ENCODE data around the gene RBBP9. TPM values are rescaled to one million over a fixed set of nuclear protein-coding genes. Genes with fewer than 3 reads are reported as not detected.
"Not testable (repeated sequence)": the region's sequence is repeated elsewhere in the genome, so short reads cannot be mapped to it uniquely, and the experiment has no call there.

RBBP9 gene
- total RNA-seq, 1 donor from 2014 or later: 6.8 TPM

- Histone ChIP-seq H3K9me3 (no peaks in the 10 kb centered on the region), H3K27me3 (no peaks in the 10 kb centered on the region), H3K4me3 (no peak overlapping the region), H3K36me3 (peaks cover 75 to 82% of the 10 kb centered on the region in 2 donors), H3K27ac (no peak overlapping the region), H3K4me1 (no peaks in the 10 kb centered on the region)
- DNase-seq (ENCODE audit: low spot score in 2 of 2): no peak
- intact Hi-C loops (cut with DNase I): no loop called here
- TF ChIP-seq CTCF (IDR thresholded peaks at IDR 0.05): no peak
These were observed 30.3 kb upstream of the RBBP9 start for GRCh38 chr20:18527339-18527738.

GRCh38 chr20:18526761-18527160 is 29.7 kb upstream of the RBBP9 start:
- H3K4me3 ChIP-seq; H3K27me3 ChIP-seq; H3K9me3 ChIP-seq; DNase-seq (ENCODE audit: low spot score in 2 of 2); H3K4me1 ChIP-seq; H3K27ac ChIP-seq; intact Hi-C loops (cut with DNase I): not testable (repeated sequence)
- H3K36me3 ChIP-seq: peaks cover 71 to 76% of the 10 kb centered on the region in 2 donors

- intact Hi-C loops (cut with DNase I): no loop called here
- no peaks in the 10 kb centered on the region for H3K9me3 ChIP-seq
- no peak overlapping the region for H3K27ac ChIP-seq
- DNase-seq (ENCODE audit: low spot score in 2 of 2): no peak
- H3K36me3 ChIP-seq: peaks cover 50 to 62% of the 10 kb centered on the region in 2 donors
- no peaks in the 10 kb centered on the region for H3K4me1 ChIP-seq
- no peak overlapping the region for H3K4me3 ChIP-seq
- no peak for TF ChIP-seq CTCF (IDR thresholded peaks at IDR 0.05)
- H3K27me3 ChIP-seq: no peaks in the 10 kb centered on the region
These were observed 27.6 kb upstream of the RBBP9 start for GRCh38 chr20:18524646-18525045.

- no peak for TF ChIP-seq CTCF (IDR thresholded peaks at IDR 0.05)
- intact Hi-C loops (cut with DNase I): no loop called here
- Histone ChIP-seq H3K4me3 (no peak overlapping the region), H3K9me3 (no peaks in the 10 kb centered on the region), H3K36me3 (peaks cover 39 to 46% of the 10 kb centered on the region in 2 donors), H3K4me1 (no peaks in the 10 kb centered on the region), H3K27ac (no peak overlapping the region), H3K27me3 (no peaks in the 10 kb centered on the region)
- DNase-seq (ENCODE audit: low spot score in 2 of 2): no peak
These were observed 26.0 kb upstream of the RBBP9 start for GRCh38 chr20:18523066-18523465.

GRCh38 chr20:18522066-18522465 is 25.0 kb upstream of the RBBP9 start:
- DNase-seq (ENCODE audit: low spot score in 2 of 2); H3K27me3 ChIP-seq; H3K4me3 ChIP-seq; H3K27ac ChIP-seq; H3K9me3 ChIP-seq; H3K4me1 ChIP-seq; intact Hi-C loops (cut with DNase I): not testable (repeated sequence)
- H3K36me3 ChIP-seq: peaks cover 30 to 40% of the 10 kb centered on the region in 2 donors

GRCh38 chr20:18515973-18516372 is 18.9 kb upstream of the RBBP9 start:
- DNase-seq (ENCODE audit: low spot score in 2 of 2): no peak
- intact Hi-C loops (cut with DNase I): no loop called here
- Histone ChIP-seq H3K27ac (no peak overlapping the region), H3K4me1 (no peaks in the 10 kb centered on the region), H3K36me3 (peaks cover 4 to 56% of the 10 kb centered on the region in 2 donors), H3K27me3 (no peaks in the 10 kb centered on the region), H3K9me3 (no peaks in the 10 kb centered on the region), H3K4me3 (no peak overlapping the region)
- no peak for TF ChIP-seq CTCF (IDR thresholded peaks at IDR 0.05)

- H3K4me1 ChIP-seq: no peaks in the 10 kb centered on the region
- no peak overlapping the region for H3K4me3 ChIP-seq
- peaks cover 4 to 54% of the 10 kb centered on the region in 2 donors for H3K36me3 ChIP-seq
- TF ChIP-seq CTCF (IDR thresholded peaks at IDR 0.05): no peak
- no peak overlapping the region for H3K27ac ChIP-seq
- DNase-seq (ENCODE audit: low spot score in 2 of 2): no peak
- H3K27me3 ChIP-seq: no peaks in the 10 kb centered on the region
- H3K9me3 ChIP-seq: no peaks in the 10 kb centered on the region
- intact Hi-C loops (cut with DNase I): no loop called here
These were observed 17.1 kb upstream of the RBBP9 start for GRCh38 chr20:18514127-18514526.
